GM18498 (cell line): ENCODE measurements around the gene PPFIBP2.
"Not testable (repeated sequence)": the region's sequence is repeated elsewhere in the genome, so short reads cannot be mapped to it uniquely, and the experiment has no call there.

Experiments used
- ATAC-seq: cut with Tn5 transposase; IDR thresholded peaks from one replicate; pipeline ENCODE4 v1.9.1; 2021; ENCODE audit warnings: mild to moderate bottlenecking, moderate library complexity; ENCODE audit not compliant: unreplicated experiment

Gene PPFIBP2

DNA sequence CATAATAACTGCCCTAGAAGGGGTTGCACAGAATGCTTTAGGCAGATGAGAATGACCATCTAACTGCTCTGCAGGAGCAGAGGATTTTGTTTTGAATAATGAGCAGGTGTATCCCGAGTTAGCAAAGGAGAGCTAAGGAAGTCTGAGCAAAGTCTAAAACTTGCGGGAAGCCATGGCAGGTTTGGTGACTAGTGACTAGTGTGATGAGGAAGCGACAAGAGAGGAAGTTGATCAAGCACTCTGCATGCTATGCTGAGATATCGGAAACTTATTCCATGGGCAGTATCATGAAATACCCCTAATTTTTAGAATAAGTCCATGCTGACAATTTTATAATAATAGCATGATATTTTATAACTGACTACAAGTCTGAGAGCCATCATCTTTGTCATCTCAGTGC, 15.6 kb upstream of the PPFIBP2 start:
- ATAC-seq, result no peak

DNA sequence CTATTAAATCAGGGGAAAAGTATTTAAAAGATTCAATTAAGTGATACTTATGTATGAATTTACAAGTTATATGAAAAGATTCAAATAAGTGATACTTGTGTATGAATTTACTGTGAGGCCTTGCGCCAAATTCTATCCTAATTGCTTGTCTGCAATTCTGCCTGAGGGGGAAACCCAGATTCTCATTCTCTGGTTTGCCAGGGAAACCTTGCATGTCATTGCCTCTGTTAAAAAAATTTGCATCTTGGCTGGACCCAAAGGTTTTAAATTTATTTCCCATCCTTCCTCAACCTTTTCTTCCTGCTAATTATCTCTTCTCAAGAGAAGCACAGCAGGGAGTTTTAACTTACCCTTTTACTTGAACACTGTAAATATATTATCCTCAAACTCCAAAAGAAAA, 14.7 kb upstream of the PPFIBP2 start:
- ATAC-seq, result no peak

DNA sequence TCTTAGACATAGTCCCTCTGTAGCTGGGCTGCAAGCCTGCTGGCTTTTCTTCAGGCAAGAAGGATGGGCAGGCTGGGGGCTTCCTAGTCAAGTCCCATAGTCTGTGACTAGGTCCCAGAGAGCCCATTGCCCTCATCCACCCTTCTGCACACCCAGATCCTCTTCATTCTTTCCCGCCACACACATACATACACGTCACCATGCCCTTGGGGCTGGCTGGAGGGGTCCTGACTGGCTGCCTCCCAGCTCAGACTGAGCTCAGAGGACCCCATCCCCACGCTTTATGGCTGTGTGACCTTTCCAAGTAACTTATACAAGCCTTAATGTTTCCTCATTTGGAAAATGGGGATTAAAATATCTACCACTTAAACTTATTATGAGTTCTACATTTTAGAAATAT, 13.5 kb upstream of the PPFIBP2 start:
- ATAC-seq, result no peak

DNA sequence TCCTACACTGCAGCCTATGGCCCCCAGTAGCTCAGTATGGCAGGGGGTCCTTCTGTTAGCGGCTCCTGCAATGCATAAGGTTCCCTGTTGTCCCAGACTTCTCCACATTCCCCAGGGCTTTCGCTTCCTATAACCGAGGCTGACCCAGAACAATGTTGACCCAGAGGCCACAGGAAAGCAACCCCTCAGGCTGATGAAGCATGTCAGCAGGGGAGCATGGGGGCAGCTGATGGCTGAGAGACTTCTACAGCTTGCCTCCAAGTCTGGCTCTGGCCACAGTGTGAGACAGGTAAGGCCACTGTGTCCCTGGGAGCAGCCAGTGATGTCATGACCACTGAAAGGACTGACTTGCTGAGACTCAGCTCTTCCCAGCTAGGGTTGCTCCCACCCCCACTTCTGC, 12.5 kb upstream of the PPFIBP2 start:
- no peak for ATAC-seq

DNA sequence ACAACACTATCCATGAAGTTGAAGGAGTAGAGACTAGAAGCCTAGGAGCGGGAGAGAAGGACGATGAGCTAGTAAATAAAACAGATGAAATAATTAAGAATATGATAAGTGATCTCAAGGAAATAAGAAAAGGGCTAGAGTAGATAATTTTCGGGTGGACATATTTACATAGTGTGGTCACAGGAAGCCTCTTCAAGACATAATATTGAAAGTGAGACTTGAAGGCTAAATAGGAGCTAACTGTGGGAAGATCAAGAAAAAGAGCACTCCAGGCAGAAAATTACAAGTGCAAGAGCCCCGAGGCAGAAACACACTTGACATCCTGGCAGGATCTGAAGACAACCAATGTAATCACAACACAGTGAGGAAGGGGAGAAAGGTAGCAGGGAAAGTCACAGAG, 11.9 kb upstream of the PPFIBP2 start:
- peak; percentile 54 for ATAC-seq

DNA sequence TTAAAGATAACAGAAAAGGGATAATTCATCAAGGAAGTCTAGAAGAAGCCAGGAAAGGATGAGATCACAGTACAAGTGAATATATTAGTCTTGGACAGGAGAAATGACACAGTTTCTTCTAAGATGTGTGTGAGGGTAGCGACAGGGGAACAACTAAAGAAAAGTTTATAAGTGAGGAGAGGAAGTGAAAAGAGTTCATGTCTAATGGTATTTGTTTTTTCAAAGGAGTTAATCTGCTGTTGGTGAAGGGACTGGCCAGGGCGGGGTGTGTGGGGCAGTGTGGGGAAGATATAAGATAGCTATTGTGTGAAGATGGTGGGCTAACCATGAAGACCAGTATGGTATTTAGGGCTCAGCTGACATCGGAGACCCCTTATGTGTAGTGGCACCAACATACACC, 7.6 kb upstream of the PPFIBP2 start:
- no peak for ATAC-seq

DNA sequence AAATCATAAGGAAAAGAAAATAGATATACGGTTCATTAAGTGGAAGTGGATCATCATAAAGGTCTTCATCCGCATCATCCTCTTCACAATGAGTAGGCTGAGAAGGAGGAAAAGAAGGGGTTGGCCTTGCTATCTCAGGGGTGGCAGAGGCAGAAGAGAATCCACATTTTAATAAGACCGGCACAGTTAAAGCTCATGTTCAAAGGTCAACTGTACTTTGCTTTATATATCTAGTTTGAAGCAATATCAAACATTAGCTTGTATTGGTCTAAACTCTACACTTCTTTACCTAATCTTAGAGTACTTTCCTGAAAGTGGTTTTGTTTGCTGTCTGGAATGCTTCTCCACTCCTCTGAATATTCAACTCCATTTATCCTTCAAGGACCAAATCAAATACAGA, 5.7 kb upstream of the PPFIBP2 start:
- no peak for ATAC-seq

DNA sequence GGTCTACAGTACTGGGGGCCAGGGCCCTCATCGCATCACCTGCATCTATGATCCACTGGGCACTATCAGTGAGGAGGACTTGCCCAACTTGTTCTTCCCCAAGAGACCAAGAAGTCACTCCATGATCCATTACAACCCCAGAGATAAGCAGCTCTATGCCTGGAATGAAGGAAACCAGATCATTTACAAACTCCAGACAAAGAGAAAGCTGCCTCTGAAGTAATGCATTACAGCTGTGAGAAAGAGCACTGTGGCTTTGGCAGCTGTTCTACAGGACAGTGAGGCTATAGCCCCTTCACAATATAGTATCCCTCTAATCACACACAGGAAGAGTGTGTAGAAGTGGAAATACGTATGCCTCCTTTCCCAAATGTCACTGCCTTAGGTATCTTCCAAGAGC, 3.8 kb upstream of the PPFIBP2 start:
- ATAC-seq, result no peak

DNA sequence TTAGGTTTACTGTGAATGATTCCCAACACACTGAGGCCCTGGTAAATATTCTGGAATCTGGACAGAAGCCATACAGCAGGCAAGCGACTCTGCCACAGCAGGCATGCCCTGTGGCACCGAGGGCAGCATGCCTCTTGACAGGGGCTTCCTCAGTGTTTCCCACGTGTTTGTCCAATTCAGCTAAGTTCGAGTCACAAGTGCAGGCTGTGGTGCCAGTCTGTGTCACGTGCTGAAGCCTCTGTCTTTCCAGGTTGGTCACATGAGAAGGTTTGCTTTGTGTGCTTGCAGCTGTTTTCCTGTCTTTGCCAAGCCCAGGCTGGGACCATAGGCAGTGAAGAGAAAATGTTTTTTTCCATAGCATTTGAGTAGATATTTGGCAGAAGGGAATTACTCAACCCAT, 2.4 kb upstream of the PPFIBP2 start:
- ATAC-seq, result no peak

DNA sequence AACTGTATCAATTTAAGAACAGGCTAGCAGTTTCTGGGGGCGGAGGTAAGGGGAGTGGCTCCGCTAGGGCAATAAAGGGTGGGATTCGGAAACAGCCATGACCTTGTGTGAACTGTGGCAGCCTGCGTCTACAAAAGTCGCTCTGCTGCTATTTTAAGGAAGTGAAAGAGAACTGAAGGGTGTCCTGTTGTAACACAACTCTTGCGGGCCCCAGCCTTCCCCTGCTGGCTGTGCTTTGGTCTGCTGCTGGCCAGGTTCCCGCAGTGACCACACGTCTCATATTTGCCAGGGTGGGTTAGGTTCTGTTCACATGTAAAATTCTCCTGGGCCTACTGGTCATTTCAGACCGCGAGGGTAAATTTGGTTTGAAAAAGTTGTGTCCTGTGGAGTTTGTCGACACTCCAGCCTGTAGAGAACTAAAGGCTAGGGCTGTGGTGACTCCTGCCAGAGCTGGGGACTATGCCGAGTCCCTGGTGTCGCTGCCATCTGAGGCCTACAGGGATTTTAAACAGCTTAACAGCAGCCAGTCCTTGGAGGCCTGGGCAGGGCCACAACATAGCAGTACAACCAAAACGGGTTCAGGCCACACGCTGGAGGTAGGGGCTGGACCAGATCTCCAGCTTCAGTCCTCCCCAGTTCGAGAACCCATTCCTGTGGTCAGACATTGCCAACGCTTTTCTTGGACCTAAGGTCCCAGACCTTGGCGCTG, 1.1 kb upstream of the PPFIBP2 start:
- peak; percentile 67 for ATAC-seq

DNA sequence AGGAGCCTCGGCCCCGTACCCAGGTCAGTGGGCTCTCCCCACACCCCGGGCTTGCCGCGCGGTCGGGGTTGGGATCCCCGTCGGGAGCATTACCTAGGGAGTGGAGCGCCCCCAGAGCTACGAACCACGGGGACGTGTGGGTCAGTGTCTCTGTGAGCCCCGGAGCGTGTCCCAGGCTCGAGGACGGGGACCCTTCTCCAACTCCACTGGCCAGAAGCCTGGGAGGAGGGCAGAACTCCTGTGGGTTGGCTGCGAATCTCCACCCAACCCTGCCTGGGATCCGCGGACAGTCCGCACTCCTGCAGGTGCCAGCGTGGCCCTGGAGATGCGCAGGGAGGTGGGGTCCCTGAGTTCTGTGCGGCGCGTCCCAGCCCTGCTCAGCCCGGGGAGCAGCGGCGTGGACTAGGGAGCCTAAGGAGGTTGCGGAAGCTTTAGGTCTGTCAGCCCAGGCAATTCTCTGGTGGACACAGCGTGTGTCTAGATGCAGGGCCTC, 346 bp downstream of the PPFIBP2 start:
- peak; percentile 6 for ATAC-seq

DNA sequence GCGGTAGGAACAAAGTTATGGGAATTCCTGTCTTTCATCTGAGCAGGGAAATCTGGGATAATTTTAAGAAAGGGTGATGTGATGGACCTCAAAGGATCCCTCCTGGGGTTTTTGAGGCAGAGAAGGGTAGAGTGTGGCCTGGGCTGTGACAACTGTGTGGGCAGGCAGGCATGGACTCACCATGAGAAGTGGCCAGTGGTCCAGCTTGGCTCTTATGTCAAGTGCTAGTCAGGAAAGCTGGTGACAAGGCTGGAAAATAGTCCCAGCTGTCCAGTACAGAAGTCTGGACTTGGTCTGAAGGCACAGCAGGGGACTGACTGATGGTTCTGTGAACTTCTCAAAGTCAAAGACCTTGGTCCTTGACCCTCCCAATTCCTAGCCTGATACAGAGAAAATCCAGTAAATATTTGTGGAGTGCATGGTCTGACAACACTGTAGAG, 1.7 kb downstream of the PPFIBP2 start:
- ATAC-seq, result no peak

DNA sequence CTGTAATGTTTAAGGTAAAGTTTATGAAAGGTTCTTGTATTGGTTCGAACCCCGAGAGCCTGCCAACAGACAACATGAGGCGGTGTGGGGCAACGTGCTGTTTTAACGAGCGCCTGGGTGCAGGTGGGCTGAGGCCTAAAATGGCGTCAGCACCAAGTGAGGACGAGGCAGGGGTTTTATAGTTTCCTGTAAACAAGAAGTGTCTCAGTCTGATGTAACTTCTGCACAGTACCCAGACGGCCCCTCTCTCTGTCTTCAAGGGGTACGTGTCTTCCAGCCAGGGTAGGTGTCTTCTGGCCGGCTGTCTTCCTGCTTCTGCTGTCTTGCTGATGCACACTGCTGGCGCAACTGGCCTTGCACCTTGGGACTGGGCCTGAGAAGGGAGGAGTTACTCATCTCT, 2.7 kb downstream of the PPFIBP2 start:
- ATAC-seq, result no peak

DNA sequence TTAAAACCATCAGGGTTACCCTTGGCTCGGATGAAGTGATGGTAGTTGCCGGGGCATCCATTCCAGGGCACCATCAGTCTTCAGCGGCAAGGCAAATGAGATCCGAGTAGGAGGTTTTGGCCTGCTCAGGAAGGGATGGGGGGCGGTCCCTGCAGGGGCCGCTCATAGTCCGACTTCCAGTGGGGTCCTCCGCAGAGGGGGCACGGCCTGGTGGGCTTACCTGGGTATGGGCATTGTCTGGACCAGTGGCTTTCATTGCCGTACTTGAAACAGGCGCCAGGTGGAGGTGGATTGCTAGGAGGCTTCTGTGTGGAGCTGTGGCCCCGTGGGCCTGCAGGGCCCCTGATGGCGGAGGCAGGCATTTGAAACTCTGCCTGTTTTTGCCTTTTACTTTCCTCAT, 3.9 kb downstream of the PPFIBP2 start:
- ATAC-seq, result not testable (repeated sequence)

DNA sequence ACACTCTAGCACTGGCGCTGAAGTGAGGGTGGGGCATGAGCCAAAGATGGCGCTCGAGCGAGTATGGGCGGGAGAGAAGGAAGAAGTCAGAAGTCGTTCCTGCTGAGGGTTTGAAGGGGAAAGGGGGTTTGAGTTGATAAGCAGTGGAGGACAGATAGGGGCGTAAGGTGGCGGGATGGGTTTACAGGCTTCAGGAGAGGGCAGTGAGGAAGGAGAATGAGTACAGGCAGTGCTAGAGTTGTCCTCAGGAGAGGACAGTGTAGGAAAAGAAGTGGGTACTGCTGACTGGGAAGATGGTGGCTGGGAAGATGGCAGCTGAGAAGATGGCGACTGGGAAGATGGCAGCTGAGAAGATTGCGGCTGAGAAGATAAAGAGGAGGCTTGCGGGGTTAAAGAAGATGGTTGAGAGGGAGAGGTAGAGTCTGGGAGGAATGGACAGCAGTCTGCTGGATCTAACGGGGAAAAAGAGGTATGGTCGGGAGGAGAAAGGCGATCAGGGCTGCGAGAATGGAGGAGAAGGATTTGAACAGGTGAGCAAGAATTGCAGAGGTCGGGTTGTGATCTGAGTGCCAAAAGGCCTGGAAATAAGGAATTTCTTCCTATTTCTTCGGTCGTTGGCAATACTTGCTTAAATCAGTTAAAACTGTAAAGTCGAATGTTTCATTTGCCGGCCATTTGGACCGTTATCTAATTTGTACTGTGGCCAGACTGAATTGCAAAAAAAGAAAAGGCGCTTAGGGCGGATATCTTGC, 5.2 kb downstream of the PPFIBP2 start:
- no peak for ATAC-seq

DNA sequence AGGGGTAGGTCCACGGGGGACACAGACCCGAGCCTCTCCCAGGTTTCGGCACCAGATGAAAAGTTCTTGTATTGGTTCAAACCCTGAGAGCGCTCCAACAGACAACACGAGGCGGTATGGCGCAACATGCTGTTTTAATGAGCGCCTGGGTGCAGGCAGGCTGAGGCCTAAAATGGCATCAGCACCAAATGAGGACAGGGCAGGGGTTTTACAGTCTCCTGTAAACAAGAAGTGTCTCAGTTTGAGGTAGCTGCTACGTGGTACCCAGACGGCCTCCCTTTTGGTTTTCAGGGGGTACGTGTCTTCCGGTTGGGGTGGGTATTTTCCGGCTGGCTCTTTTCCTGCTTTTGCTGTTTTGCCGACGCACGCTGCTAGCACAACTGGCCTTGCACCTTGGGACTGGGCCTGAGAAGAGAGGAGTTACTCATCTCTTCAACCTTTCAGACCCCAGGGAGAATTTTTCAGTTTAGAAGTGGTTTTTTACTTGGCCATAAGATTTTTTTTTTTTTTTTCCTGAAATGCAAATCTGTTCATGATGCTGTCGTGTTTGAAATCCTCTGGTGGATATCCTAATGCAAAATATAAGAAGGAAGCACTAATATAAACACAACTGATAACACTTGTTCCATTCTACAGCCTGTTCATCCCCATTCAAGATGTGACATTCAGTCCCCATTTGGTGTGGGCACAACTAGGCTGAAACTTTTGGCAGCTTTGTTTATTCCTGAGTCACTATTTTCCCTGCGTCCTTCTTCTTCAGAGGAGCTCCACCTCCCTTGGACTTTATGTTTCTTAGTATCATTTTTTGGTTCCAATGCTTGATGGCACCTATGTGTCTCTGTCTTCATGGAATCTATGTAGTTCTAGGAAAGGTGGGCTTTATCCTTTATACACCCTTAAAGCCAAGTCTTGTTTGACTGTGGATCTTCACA, 6.5 kb downstream of the PPFIBP2 start:
- ATAC-seq, result peak; percentile 47

DNA sequence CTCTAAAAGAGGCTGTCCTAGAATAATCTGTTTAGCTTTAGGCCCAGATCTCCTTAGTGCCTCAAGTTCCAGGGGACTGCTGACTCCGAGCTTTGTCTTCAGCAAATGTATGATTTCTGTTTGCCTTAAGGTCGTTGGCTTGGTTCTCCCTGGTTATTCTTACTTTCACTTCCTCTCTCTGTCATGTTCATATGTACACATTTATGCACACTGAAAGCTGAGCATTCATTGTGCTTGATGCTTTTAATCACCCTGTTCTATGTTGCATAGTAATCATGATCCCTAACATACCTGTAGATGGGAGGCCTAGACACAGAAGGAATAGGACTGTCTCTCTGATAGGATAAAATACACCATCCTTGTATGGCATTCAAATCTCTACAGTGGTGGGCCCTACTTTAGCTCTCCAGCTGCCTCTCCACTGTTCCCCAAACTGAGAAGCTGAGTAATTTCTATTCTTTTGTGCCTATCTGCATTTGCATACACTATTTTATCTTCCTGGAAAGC, 7.2 kb downstream of the PPFIBP2 start:
- ATAC-seq, result peak; percentile 90

DNA sequence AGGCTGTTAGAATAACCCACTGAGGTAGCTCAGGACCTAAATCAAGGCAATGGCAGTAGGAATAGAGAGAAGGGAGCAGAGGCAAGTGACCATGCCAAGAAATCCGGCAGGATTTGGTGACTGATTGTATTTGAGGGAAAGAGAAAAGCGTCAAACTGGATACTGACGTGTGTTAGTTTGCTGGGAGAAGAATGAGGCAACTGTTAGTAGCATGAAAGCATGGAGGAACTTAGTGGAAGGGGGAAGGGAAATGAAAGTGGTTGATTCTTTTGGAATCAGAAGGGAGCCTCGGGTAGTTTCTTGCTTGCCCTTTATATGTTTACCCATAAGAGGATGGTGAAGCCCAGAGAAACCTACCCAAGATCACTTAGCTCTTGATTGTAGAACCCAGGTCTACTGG, 8.3 kb downstream of the PPFIBP2 start:
- ATAC-seq, result no peak

DNA sequence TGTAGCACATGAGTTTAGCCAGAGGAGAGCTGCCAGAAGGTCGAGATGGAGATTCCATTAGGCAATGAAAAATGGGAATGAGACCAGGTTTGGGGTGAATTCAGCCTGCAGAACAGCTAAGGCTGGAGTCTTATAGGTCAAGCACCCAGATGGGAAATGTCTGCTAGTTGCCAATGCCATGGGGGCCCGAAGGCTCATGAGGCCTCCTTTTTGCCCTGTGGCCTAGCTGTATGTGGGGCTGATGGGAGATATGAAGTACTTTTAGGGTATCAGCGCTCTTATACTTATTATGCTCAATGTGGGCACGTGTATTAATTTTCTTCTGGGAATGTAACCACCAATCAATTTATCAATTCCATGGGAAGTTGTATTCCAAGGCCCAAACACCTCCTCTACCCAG, 8.7 kb downstream of the PPFIBP2 start:
- no peak for ATAC-seq

DNA sequence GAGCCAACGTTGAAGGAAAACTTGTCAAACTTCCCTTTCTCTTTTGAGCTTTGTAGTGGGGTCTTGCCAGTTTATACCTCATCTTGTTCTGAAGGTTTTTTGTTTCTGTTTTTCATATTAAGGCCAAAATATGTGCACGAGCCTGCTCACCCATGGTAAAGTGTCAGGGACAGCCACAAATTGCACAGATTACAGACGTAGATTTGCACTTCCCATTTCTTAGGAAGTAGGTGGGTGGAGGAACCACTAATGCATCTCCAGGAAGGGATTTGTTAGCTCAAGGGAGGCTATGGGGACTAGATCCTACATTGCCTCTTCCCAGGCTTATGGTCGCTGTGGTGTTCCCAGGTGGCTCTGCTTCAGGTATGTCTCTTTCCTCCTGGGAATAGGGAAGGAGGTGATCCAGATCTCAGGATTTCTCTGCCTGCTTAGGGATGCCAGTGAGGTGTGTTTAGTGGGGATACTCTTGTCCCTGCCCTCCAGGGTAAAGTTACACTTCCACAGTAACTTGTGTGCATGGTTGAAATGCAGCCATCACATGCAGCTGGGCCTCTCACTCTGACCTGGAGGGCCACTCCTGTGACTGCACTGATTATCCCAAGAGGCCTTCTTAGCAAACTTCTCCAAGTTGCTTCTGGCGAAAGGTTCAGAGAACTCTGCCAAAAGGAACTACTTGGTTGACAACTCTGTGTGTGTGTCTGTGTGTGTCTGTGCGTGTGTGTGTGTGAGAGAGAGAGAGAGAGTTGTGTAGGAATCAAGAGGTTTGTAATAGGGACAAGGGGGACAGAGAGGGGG, 9.8 kb downstream of the PPFIBP2 start:
- ATAC-seq, result no peak
